PFSK-1 (cell line): Measurements from ENCODE around the gene CHCT1.

Experiments
- FOXP2 ChIP-seq: optimal IDR thresholded peaks from 2 replicates; pipeline ENCODE3; 2011; ENCODE audit warnings: borderline replicate concordance, control low read depth, inconsistent platforms; ENCODE audit not compliant: insufficient read depth; ENCODE audit errors: extremely low read length, extremely low read depth
- POLR2AphosphoS5 ChIP-seq: IDR thresholded peaks from 2 replicates; pipeline ENCODE4 v1.6.1; 2012; ENCODE audit warnings: low read depth, mild to moderate bottlenecking, control low read depth, low read length, moderate library complexity
- SIN3A ChIP-seq: IDR thresholded peaks from 2 replicates; pipeline ENCODE4 v1.6.1; 2012; ENCODE audit warnings: mild to moderate bottlenecking, low read length, moderate library complexity, borderline replicate concordance; ENCODE audit not compliant: insufficient read depth
- TAF1 ChIP-seq: IDR thresholded peaks from 2 replicates; pipeline ENCODE4 v1.6.1; 2012; ENCODE audit warnings: low read length, control low read depth, borderline replicate concordance; ENCODE audit not compliant: insufficient read depth
- TF ChIP-seq, protein P1 (sequence below), 2 experiments: IDR thresholded peaks; 2 replicates each; pipeline versions ENCODE4 v1.6.1 to v1.8.0; 2011 to 2012; ENCODE audit warnings: low read depth in 2 of 2, low read length in 2 of 2, control low read depth in 1 of 2, inconsistent platforms in 1 of 2, mild to moderate bottlenecking in 1 of 2, moderate library complexity in 1 of 2; ENCODE audit not compliant: insufficient read depth in 1 of 2

Gene CHCT1

DNA sequence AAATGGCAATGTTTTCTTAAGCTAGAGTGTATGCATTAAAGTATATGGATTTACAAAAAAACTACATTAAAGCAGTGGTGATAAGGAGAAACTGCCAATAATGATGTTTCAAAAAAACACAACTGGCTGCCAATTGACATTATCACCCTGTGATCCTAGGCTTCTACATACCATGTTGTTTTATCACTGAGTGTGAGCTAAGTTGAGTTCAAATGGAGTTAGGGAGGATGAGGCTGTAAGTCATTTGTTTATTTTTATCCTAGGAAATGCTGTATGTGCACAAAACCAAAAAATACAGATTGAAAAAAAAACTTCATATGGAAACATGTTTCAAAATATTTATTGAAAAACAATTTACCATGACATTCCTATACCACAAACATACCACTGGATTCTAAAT lies 22.9 kb downstream of the CHCT1 start:
- TF ChIP-seq SIN3A (no peak), FOXP2 (no peak)

DNA sequence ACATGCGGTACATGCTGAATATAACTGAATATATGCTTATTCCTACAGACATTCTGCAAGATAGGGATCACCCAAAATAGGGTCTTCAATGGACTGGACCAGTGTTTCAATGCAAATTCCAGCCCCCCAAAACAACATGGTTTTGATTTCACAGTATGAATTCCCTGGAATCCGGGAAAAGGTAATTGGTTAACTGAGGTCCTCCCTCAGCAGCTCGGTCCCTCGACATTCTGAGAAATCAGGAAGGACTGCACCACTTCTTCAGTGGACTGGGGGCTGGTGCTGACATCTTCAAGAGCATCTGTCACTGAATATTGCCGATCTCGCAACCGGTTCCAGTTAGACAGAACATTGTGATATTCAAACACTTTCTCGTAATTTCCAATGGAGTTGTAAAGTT lies 25.1 kb downstream of the CHCT1 start:
- TF ChIP-seq SIN3A = no peak
- TF ChIP-seq TAF1 = no peak
- TF ChIP-seq, protein P1, sequence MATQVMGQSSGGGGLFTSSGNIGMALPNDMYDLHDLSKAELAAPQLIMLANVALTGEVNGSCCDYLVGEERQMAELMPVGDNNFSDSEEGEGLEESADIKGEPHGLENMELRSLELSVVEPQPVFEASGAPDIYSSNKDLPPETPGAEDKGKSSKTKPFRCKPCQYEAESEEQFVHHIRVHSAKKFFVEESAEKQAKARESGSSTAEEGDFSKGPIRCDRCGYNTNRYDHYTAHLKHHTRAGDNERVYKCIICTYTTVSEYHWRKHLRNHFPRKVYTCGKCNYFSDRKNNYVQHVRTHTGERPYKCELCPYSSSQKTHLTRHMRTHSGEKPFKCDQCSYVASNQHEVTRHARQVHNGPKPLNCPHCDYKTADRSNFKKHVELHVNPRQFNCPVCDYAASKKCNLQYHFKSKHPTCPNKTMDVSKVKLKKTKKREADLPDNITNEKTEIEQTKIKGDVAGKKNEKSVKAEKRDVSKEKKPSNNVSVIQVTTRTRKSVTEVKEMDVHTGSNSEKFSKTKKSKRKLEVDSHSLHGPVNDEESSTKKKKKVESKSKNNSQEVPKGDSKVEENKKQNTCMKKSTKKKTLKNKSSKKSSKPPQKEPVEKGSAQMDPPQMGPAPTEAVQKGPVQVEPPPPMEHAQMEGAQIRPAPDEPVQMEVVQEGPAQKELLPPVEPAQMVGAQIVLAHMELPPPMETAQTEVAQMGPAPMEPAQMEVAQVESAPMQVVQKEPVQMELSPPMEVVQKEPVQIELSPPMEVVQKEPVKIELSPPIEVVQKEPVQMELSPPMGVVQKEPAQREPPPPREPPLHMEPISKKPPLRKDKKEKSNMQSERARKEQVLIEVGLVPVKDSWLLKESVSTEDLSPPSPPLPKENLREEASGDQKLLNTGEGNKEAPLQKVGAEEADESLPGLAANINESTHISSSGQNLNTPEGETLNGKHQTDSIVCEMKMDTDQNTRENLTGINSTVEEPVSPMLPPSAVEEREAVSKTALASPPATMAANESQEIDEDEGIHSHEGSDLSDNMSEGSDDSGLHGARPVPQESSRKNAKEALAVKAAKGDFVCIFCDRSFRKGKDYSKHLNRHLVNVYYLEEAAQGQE (IDR thresholded peaks at IDR 0.05; ENCODE audit: insufficient read depth in 1 of 2, low read depth in 2 of 2, low read length in 2 of 2) = no peak
- TF ChIP-seq FOXP2 = no peak
- no peak for TF ChIP-seq POLR2AphosphoS5

DNA sequence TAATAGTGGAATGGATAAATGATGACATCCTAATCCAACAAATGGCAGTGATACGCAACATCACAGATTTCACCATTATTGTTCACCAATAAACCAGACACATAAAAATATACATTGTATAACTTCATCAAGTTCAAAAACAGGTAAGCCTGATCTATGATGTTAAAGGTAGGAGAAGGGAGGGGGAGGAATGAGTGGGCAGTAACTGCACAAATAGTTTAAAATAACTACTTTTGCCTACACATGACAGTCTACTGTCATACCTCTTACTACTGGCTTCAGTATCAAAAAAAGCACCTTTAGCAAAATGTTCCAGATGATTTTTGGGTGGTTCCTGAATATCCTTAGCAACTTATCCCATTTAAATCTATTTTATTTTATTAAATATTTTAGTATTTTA lies 28.8 kb downstream of the CHCT1 start:
- no peak for TF ChIP-seq FOXP2
- no peak for TF ChIP-seq POLR2AphosphoS5
- no peak for TF ChIP-seq SIN3A
- TF ChIP-seq TAF1 = no peak
- TF ChIP-seq, protein P1 (IDR thresholded peaks at IDR 0.05; ENCODE audit: insufficient read depth in 1 of 2, low read depth in 2 of 2, low read length in 2 of 2) = no peak

DNA sequence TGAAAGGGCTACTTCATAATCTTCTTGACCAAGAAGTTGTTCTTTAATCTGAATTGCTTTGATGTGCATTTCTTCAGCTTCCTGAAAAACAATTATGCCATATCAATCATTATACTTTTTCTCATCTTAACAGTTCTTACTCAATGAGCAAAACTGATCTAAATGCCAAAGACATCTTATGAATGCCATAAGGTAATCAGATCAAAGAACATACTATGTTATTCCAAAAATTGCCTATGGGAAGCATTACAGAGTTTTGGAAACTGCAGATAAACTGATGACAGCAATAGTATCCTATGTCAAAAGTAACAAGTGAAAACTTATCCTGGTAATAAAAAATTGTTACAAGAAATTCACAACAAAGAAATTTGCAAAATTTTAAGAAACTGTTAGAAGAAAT lies 29.7 kb downstream of the CHCT1 start:
- TF ChIP-seq POLR2AphosphoS5 = no peak
- no peak for TF ChIP-seq SIN3A
- no peak for TF ChIP-seq FOXP2
- TF ChIP-seq, protein P1 (IDR thresholded peaks at IDR 0.05; ENCODE audit: insufficient read depth in 1 of 2, low read depth in 2 of 2, low read length in 2 of 2) = no peak
- TF ChIP-seq TAF1 = no peak

DNA sequence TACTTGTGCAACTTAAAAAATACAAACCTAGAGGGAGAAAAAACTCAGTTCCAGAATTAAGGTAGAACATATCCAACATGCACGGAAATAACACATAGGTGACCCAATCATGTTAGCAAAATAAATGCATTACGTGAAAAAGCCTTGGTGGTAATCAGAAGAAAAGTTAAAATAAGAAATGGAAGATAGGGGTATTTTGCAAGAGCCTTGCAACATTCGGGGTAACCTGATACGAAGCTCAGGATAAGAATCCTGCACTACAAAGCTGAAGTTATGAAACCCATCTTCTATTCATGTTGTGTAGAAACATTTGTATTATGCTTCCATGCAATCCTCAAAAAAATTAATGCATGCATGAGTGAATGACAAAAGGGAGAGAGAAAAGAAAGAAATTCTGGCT lies 33.1 kb downstream of the CHCT1 start:
- TF ChIP-seq, protein P1 (IDR thresholded peaks at IDR 0.05; ENCODE audit: insufficient read depth in 1 of 2, low read depth in 2 of 2, low read length in 2 of 2) = no peak
- TF ChIP-seq TAF1 (no peak), SIN3A (no peak), POLR2AphosphoS5 (no peak), FOXP2 (no peak)
